ENCODE results near the gene SERPINA1.

SERPINA1 gene

DNA sequence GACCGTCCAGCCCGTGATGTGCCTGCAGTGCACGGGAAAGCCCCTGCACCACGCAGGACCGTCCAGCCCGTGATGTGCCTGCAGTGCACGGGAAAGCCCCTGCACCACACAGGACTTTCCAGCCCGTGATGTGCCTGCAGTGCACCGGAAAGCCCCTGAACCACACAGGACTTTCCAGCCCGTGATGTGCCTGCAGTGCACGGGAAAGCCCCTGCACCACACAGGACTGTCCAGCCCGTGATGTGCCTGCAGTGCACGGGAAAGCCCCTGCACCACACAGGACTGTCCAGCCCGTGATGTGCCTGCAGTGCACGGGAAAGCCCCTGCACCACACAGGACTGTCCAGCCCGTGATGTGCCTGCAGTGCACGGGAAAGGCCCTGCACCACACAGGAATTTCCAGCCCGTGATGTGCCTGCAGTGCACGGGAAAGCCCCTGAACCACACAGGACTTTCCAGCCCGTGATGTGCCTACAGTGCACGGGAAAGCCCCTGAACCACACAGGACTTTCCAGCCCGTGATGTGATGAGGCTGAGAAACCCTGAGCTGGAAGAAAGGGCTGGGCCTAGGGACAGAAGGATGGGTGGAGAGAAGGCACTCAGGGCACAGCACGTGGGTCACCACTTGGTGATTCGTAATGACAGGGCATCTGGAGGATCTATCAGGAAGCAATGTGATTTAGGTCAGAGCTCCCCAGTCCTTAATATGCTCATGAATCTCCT, 42.2 kb downstream of the SERPINA1 start:
- DNase-seq (ENCODE audit: low read depth in 2 of 2), result peak; percentile 27 to 45

DNA sequence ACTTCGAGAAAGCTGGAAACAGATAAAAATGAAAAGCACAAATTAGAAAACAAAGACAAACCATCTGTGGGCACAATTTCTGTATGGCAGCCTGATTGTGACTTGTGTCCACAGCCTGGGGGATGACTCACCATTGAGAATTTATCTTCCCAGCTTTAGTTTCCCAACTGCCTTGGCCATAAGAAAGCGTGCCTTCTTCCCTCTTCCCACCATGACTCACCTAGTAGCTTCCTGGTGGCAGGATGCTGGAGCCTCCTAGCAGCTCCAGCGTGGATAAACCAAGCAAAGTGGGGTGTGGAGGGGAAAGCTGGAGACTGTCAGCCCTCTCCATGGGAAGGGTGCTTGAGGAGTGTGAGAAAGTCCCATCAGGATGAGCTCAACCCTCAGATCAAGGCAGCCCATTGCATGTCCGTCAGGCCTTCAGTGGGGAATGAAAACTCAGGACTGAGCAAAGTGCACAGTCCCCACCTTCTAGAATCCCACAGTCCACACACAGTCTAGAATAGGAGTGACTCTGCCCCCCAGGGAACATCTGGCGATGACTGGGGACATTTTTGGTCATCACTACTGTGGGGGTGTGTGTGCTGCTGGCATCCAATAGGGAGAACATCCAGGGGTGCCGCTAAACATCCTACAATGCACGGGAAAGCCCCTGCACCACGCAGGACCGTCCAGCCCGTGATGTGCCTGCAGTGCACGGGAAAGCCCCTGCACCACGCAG, 42.9 kb downstream of the SERPINA1 start:
- no peak for DNase-seq (ENCODE audit: low read depth in 2 of 2)

GRCh38 chr14:94344389-94344788, 44.0 kb downstream of the SERPINA1 start:
- DNase-seq (ENCODE audit: low read depth in 2 of 2), result no peak

- no peak for DNase-seq (ENCODE audit: low read depth in 2 of 2)
These were observed 45.0 kb downstream of the SERPINA1 start for GRCh38 chr14:94343238-94344005.

DNA sequence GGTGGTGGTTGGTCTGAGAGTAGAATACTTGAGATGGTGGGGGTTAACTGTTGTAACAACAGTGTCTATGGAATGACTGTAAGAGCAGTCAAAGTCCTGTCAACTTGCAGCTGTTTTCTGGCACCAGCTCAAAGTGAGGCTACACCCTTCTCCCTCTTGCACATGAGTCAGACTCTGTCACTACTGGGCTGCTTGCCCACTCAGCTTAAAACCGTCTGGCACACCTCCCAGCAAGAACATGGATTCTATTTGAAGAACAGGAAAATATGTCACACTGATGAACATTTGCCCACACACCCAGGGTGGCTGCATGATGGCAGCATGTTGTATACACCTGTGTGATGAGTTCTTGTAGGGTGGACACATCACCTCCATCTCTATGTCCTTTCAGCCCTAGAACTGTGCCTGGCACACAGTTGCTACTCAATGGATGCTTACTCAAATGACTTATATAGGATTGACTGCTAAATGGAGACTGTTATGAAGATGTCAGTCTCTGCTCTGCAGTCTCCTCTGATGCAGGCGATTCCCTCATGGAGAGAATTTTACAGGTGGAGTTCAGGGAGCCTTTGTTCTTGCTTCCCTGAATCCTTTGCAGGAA, 46.0 kb downstream of the SERPINA1 start:
- no peak for DNase-seq (ENCODE audit: low read depth in 2 of 2)

DNA sequence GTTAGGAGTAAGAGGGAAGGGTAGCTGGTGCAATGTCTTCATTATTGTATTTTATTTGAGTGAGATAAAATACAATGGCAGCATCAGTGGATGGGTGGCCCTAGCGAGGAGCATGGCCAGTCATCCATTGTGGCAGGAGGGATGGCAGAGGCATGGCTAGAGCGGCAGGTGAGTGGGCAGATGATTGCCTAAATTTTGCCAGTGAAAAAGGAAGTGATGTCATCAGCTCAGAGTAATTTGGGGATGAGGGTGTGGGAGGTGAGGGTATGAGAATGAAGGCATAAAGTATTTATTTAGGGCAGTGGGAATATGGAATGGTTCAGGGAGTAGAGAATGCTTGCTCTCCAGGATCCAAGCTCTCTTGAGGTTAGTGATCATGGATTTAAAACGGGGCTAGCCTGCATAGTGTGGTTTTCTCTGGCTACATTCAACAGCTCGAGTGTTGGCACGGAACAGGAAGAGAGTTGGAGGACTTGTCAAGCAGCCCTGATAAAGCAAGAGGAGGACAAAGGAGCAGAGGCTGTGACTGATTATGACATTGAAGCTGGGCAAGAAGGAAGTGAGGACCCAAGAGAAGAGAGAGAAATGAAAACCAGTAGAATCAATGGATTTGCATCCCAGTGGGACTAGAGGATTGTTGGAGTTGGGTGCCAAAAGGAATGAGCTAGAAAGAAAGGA, 46.6 kb downstream of the SERPINA1 start:
- DNase-seq (ENCODE audit: low read depth in 2 of 2), result no peak

DNA sequence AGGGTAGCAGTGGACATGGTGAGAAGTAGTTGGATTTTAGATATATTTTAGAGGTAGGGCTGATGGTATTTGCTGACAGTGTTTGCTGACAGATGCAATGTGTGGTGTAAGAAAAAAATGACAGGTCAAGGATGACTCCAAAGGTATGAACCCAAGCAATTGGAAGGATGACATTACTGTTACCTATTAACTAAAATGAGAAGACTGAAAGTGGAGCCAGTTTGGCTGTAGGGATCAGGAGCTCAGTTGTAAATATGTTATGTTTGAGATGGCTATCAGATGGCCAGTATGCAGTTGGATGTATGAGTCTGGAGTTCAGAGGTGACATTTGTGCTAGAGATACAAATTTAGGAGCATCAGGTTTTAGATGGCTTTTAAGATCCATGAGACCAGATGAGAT, 47.9 kb downstream of the SERPINA1 start:
- DNase-seq (ENCODE audit: low read depth in 2 of 2), result no peak

- no peak for DNase-seq (ENCODE audit: low read depth in 2 of 2)
These were observed 50.4 kb downstream of the SERPINA1 start for GRCh38 chr14:94338023-94338422.

DNA sequence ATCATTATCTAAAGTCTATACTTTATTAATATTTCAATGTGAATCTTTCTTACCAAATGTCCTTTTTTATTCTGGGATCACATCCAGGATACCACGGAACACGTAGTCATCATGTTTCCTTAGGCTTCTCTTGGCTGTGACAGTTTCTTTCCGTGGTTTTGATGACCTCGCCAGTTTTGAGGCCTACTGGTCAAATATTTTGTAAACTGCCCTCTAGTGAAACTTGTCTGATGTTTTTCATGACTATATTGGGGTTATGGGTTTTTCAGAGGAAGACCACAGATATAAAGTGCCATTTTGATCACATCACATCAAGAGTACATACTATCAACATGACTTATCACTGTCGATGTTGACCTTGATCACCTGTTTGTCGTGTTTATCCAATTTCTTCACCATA, 51.1 kb downstream of the SERPINA1 start:
- no peak for DNase-seq (ENCODE audit: low read depth in 2 of 2)

DNA sequence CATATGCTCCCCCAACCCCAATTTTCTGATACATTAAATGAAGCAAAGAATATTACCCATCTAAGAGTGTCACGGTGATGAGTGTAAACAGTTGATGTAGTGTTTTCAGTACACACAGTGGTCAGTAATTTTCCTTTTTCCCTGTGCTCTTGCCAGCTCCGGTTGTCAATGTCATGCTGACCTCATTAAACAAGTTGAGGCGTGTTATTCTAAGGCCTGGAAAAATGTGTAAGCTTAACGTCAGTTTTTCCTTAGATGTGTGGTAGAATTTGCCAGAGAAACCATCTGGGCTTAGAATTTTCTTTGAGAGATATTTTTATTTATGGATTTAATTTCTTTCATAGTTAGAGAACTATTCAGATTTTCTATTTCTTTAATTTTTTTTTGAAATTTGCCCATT, 53.5 kb downstream of the SERPINA1 start:
- DNase-seq (ENCODE audit: low read depth in 2 of 2), result no peak

- DNase-seq (ENCODE audit: low read depth in 2 of 2), result no peak
These were observed 55.8 kb downstream of the SERPINA1 start for GRCh38 chr14:94332587-94332986.

GRCh38 chr14:94332063-94332583, 56.3 kb downstream of the SERPINA1 start:
- DNase-seq (ENCODE audit: low read depth in 2 of 2), result no peak

- DNase-seq (ENCODE audit: low read depth in 2 of 2), result no peak
These were observed 56.9 kb downstream of the SERPINA1 start for GRCh38 chr14:94331462-94331861.

- no peak for DNase-seq (ENCODE audit: low read depth in 2 of 2)
These were observed 57.5 kb downstream of the SERPINA1 start for GRCh38 chr14:94330857-94331256.

GRCh38 chr14:94330432-94330831, 58.0 kb downstream of the SERPINA1 start:
- DNase-seq (ENCODE audit: low read depth in 2 of 2), result no peak

DNA sequence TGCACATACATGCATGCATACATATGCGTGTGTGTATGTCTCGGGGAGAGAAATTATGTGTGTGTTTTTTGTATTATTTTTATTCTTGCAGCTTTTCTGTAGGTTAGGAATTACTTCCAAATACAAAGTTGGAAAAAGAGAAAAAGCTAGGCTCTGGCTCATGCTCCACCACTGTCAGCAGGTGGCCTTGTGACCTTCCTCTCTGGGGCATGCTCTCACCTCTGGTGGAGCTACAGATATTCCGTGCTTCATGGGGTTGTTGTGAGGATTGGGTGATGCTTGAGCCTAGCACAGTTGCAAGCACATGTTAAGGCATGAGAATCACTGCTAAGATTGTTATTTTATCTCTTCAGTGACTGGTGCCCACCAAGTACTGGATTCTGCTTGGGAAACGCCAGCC, 58.5 kb downstream of the SERPINA1 start:
- DNase-seq (ENCODE audit: low read depth in 2 of 2), result no peak

- DNase-seq (ENCODE audit: low read depth in 2 of 2), result no peak
These were observed 60.2 kb downstream of the SERPINA1 start for GRCh38 chr14:94328196-94328595.

All from activated CD4-positive, alpha-beta T cell treated with anti-CD3 and anti-CD28 coated beads for 24 hours (primary cell).